Neuronal stem cell (in vitro differentiated cells): ENCODE measurements around the gene CYP51A1.
"Not testable (repeated sequence)": the region's sequence is repeated elsewhere in the genome, so short reads cannot be mapped to it uniquely, and the experiment has no call there.

Source experiments
- DNase-seq: peaks from one replicate; pipeline ENCODE4 v3.0.0-alpha.2; 2013; ENCODE audit warnings: low spot score
- H2AFZ ChIP-seq: one replicate; pipeline ENCODE4 v1.6.1; 2013; ENCODE audit warnings: mild to moderate bottlenecking, low read length, inconsistent platforms
- H2AK5ac ChIP-seq: 2 replicates; pipeline ENCODE4 v1.6.1; 2013; ENCODE audit warnings: low read depth, mild to moderate bottlenecking, inconsistent platforms, low read length, moderate library complexity, mixed read lengths
- H2BK120ac ChIP-seq: 2 replicates; pipeline ENCODE4 v1.6.1; 2013; ENCODE audit warnings: low read depth, mild to moderate bottlenecking, inconsistent platforms, low read length, moderate library complexity, mixed read lengths
- H2BK12ac ChIP-seq: one replicate; pipeline ENCODE4 v1.6.1; 2013; ENCODE audit warnings: low read length, inconsistent platforms
- H2BK15ac ChIP-seq: 2 replicates; pipeline ENCODE4 v1.6.1; 2013; ENCODE audit warnings: mild to moderate bottlenecking, low read length, inconsistent platforms, mixed read lengths
- H2BK5ac ChIP-seq: one replicate; pipeline ENCODE4 v1.6.1; 2013; ENCODE audit warnings: inconsistent platforms, mild to moderate bottlenecking, low read length, moderate library complexity
- H3K14ac ChIP-seq: one replicate; pipeline ENCODE4 v1.6.1; 2013; ENCODE audit warnings: low read length, inconsistent platforms
- H3K18ac ChIP-seq: 2 replicates; pipeline ENCODE4 v1.6.1; 2013; ENCODE audit warnings: low read length, inconsistent platforms
- H3K23ac ChIP-seq: 2 replicates; pipeline ENCODE4 v1.6.1; 2013; ENCODE audit warnings: low read depth, mild to moderate bottlenecking, mixed read lengths, low read length, inconsistent platforms; ENCODE audit not compliant: poor library complexity
- H3K27ac ChIP-seq: replicated peaks from 3 replicates; pipeline ENCODE4 v1.5.1; 2013; ENCODE audit warnings: low read length, inconsistent platforms
- H3K27me3 ChIP-seq, 3 experiments: 2 replicates each; pipeline ENCODE4 v1.6.1; 2013; ENCODE audit warnings: low read length in 3 of 3, mild to moderate bottlenecking in 2 of 3, inconsistent platforms in 1 of 3, low read depth in 1 of 3, mixed read lengths in 1 of 3, moderate library complexity in 1 of 3; ENCODE audit not compliant: control insufficient read depth in 3 of 3, insufficient read depth in 3 of 3
- H3K36me3 ChIP-seq, 2 donors: replicated peaks in 1 of 2; 2 replicates each; pipeline ENCODE4 v1.6.1; 2013; ENCODE audit warnings: low read length in 2 of 2; ENCODE audit not compliant: control insufficient read depth in 2 of 2, insufficient read depth in 2 of 2
- H3K4ac ChIP-seq: 2 replicates; pipeline ENCODE4 v1.6.1; 2013; ENCODE audit warnings: inconsistent platforms, mild to moderate bottlenecking, low read length, moderate library complexity
- H3K4me1 ChIP-seq, 2 donors: 1 replicate in 1 of 2; 2 replicates in 1 of 2; pipeline ENCODE4 v1.6.1; 2013; ENCODE audit warnings: low read length in 2 of 2, low read depth in 1 of 2; ENCODE audit not compliant: control insufficient read depth in 2 of 2, insufficient read depth in 1 of 2
- H3K4me2 ChIP-seq: one replicate; pipeline ENCODE4 v1.6.1; 2013; ENCODE audit warnings: mild to moderate bottlenecking, low read length, inconsistent platforms; ENCODE audit not compliant: insufficient read depth, poor library complexity, severe bottlenecking
- H3K4me3 ChIP-seq, 2 donors: 2 replicates each; pipeline ENCODE4 v1.5.1; 2013; ENCODE audit warnings: low read length in 2 of 2, mild to moderate bottlenecking in 2 of 2, inconsistent platforms in 1 of 2, moderate library complexity in 1 of 2
- H3K79me1 ChIP-seq: one replicate; pipeline ENCODE4 v1.6.1; 2013; ENCODE audit warnings: low read depth, mild to moderate bottlenecking, inconsistent platforms, low read length, moderate library complexity
- H3K9ac ChIP-seq: one replicate; pipeline ENCODE4 v1.6.1; 2013; ENCODE audit warnings: mild to moderate bottlenecking, low read depth, low read length, inconsistent platforms; ENCODE audit not compliant: poor library complexity
- H3K9me3 ChIP-seq, 2 donors: replicated peaks in 1 of 2; 2 replicates each; pipeline versions ENCODE3 to v1.6.1; 2013; ENCODE audit warnings: low read length in 2 of 2, mild to moderate bottlenecking in 2 of 2, inconsistent platforms in 1 of 2, low read depth in 1 of 2, mixed read lengths in 1 of 2, moderate library complexity in 1 of 2; ENCODE audit not compliant: control insufficient read depth in 2 of 2, insufficient read depth in 1 of 2
- H4K8ac ChIP-seq: one replicate; pipeline ENCODE4 v1.6.1; 2013; ENCODE audit warnings: low read depth, mild to moderate bottlenecking, inconsistent platforms, low read length, moderate library complexity
- H4K91ac ChIP-seq: one replicate; pipeline ENCODE4 v1.6.1; 2013; ENCODE audit warnings: low read length, low read depth, mild to moderate bottlenecking, inconsistent platforms; ENCODE audit not compliant: poor library complexity
- WGBS, 2 donors: extraction: QIAGEN DNeasy Blood & Tissue Kit; methylation state at CpG; one replicate each; pipeline ENCODE4 v1.1.7; 2013; ENCODE audit warnings: missing lambda C conversion rate in 2 of 2, mixed read lengths in 1 of 2; ENCODE audit not compliant: insufficient read length in 2 of 2, insufficient replicate concordance in 1 of 2; ENCODE audit errors: extremely low coverage in 2 of 2; 5-methylcytosine and 5-hydroxymethylcytosine counted together

Gene CYP51A1

GRCh38 chr7:92095380-92095779, 38.9 kb downstream of the CYP51A1 start:
- Histone ChIP-seq H2BK15ac (no peak overlapping the region), H3K27ac (no peak overlapping the region)

GRCh38 chr7:92092210-92092609, 42.1 kb downstream of the CYP51A1 start:
- Histone ChIP-seq H3K79me1 (no peaks in the 10 kb centered on the region), H2BK12ac (no peak overlapping the region), H2BK15ac (no peak overlapping the region), H3K18ac (no peak overlapping the region), H4K91ac (no peak overlapping the region), H3K9ac (no peak overlapping the region), H3K9me3 (peaks cover 0 to 35% of the 10 kb centered on the region in 2 donors), H3K14ac (no peak overlapping the region), H3K4ac (no peak overlapping the region), H3K4me3 (no peak overlapping the region), H2AFZ (no peak overlapping the region), H2BK120ac (no peak overlapping the region), H2AK5ac (no peak overlapping the region), H3K36me3 (peaks cover 7 to 91% of the 10 kb centered on the region in 2 donors), H2BK5ac (no peak overlapping the region), H3K4me2 (no peak overlapping the region), H3K27me3 (no peaks in the 10 kb centered on the region), H4K8ac (no peak overlapping the region), H3K27ac (no peak overlapping the region), H3K23ac (no peak overlapping the region), H3K4me1 (no peaks in the 10 kb centered on the region)
- no peak for DNase-seq
- WGBS, 2 donors = no CpG with 5 or more reads among the region's 1 CpG

More at GRCh38 chr7:92095380-92095779, 38.9 kb downstream of the CYP51A1 start:
- Histone ChIP-seq H3K4me3 (no peak overlapping the region), H3K23ac (no peak overlapping the region), H3K4me1 (no peaks in the 10 kb centered on the region), H3K4me2 (no peak overlapping the region), H3K27me3 (no peaks in the 10 kb centered on the region), H2AK5ac (no peak overlapping the region), H2BK5ac (no peak overlapping the region), H4K91ac (no peak overlapping the region), H3K14ac (no peak overlapping the region), H3K9me3 (peaks cover 0 to 7% of the 10 kb centered on the region in 2 donors), H3K4ac (no peak overlapping the region), H2AFZ (no peak overlapping the region), H2BK12ac (no peak overlapping the region), H2BK120ac (no peak overlapping the region), H3K36me3 (peaks cover 14 to 91% of the 10 kb centered on the region in 2 donors), H3K18ac (no peak overlapping the region), H3K9ac (no peak overlapping the region), H3K79me1 (no peaks in the 10 kb centered on the region), H4K8ac (no peak overlapping the region)
- DNase-seq = no peak
- no CpG with 5 or more reads among the region's 1 CpG for WGBS, 2 donors

GRCh38 chr7:92088266-92088665, 46.0 kb downstream of the CYP51A1 start:
- Histone ChIP-seq H3K4me2 (no peak overlapping the region), H4K91ac (no peak overlapping the region), H2BK120ac (no peak overlapping the region), H2BK5ac (no peak overlapping the region), H3K4me3 (no peak overlapping the region), H2AFZ (no peak overlapping the region), H3K4ac (no peak overlapping the region), H3K9ac (no peak overlapping the region), H2AK5ac (no peak overlapping the region), H3K36me3 (peaks cover 7 to 99% of the 10 kb centered on the region in 2 donors), H2BK15ac (no peak overlapping the region), H3K23ac (no peak overlapping the region), H3K79me1 (no peaks in the 10 kb centered on the region), H2BK12ac (no peak overlapping the region), H3K4me1 (no peaks in the 10 kb centered on the region), H3K14ac (no peak overlapping the region), H3K27ac (no peak overlapping the region), H3K18ac (no peak overlapping the region), H3K27me3 (no peaks in the 10 kb centered on the region), H3K9me3 (peaks cover 1 to 51% of the 10 kb centered on the region in 2 donors), H4K8ac (no peak overlapping the region)
- no peak for DNase-seq
- no CpG with 5 or more reads among the region's 1 CpG for WGBS, 2 donors

GRCh38 chr7:92083922-92084321, 50.4 kb downstream of the CYP51A1 start:
- H2BK12ac ChIP-seq, H3K4me3 ChIP-seq, H3K23ac ChIP-seq, H3K27ac ChIP-seq, H3K27me3 ChIP-seq, H4K91ac ChIP-seq, H2BK15ac ChIP-seq, H3K9ac ChIP-seq, H3K4me2 ChIP-seq, H2AK5ac ChIP-seq, H2BK120ac ChIP-seq, H4K8ac ChIP-seq, H2AFZ ChIP-seq, DNase-seq, H3K79me1 ChIP-seq, H3K18ac ChIP-seq, H3K14ac ChIP-seq, H3K4me1 ChIP-seq, H3K4ac ChIP-seq, H2BK5ac ChIP-seq: not testable (repeated sequence)
- peaks cover 1 to 32% of the 10 kb centered on the region in 2 donors for H3K9me3 ChIP-seq
- no CpG with 5 or more reads among the region's 6 CpGs for WGBS, 2 donors
- H3K36me3 ChIP-seq = peaks cover 6 to 95% of the 10 kb centered on the region in 2 donors
